Peyer's patch (tissue), 4 donors: Measurements from ENCODE around the gene KSR2.

Experiments used
- POLR2A ChIP-seq, 2 donors: fragments of 450-650 bp; IDR thresholded peaks; one replicate each; pipeline ENCODE4 v1.5.1; 2017; ENCODE audit warnings: antibody characterized with exemption in 2 of 2, mild to moderate bottlenecking in 2 of 2, moderate library complexity in 2 of 2
- TF ChIP-seq, protein P1 (sequence below), 6 experiments: fragments of 450-650 bp in 4 of 6; fragments of 200-600 bp in 2 of 6; sonication (generic) in 1 of 6; IDR thresholded peaks; one replicate each; pipeline ENCODE4 v1.5.1; 2017 to 2019; ENCODE audit warnings: antibody characterized with exemption in 6 of 6, mild to moderate bottlenecking in 3 of 6, moderate library complexity in 1 of 6

DNA sequence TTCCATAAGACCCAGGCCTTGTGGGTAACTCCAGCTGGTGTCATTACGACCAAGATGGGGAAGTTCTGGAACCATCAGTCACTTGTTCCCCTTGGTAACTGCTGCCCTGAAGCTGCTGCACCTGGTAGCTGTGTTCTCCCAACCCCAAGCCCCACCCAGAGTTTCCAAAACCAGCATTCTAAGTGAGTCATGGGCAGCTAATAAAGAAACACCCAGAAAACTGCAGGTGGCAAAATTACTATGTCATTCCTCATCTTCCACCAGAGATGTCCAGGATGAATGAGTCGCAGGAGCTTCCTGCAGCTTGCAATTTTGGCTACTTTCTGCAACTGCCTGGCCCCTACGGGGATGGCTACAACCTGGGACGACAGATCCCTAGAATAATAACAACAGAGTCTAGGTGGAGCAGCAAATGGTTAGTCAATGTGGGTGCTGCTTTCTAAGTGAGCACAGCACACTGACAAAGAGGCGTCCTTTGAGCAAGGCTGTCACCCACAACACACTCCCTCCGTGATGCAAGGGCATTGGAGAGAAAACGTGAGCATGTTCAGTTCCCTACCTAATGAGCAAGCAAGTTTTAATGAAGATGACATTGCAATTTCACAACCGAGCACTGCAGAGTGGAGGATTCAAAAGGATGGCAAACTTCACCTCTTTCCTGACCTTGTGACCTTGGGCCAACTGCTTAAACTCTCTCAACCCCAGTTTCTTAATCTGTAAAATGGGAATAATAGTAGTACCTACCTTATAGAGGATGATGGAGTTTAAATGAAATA, 306.0 kb downstream of the KSR2 start:
- TF ChIP-seq, protein P1, sequence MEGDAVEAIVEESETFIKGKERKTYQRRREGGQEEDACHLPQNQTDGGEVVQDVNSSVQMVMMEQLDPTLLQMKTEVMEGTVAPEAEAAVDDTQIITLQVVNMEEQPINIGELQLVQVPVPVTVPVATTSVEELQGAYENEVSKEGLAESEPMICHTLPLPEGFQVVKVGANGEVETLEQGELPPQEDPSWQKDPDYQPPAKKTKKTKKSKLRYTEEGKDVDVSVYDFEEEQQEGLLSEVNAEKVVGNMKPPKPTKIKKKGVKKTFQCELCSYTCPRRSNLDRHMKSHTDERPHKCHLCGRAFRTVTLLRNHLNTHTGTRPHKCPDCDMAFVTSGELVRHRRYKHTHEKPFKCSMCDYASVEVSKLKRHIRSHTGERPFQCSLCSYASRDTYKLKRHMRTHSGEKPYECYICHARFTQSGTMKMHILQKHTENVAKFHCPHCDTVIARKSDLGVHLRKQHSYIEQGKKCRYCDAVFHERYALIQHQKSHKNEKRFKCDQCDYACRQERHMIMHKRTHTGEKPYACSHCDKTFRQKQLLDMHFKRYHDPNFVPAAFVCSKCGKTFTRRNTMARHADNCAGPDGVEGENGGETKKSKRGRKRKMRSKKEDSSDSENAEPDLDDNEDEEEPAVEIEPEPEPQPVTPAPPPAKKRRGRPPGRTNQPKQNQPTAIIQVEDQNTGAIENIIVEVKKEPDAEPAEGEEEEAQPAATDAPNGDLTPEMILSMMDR (IDR thresholded peaks at IDR 0.05) = no peak
- TF ChIP-seq POLR2A (IDR thresholded peaks at IDR 0.05) = no peak
